GM18520 (cell line): ENCODE results near the gene EDN1.

Experiments used
- ATAC-seq: cut with Tn5 transposase; IDR thresholded peaks from one replicate; pipeline ENCODE4 v1.9.1; 2021; ENCODE audit not compliant: unreplicated experiment

Gene EDN1

GRCh38 chr6:12344961-12345693 lies 55.0 kb downstream of the EDN1 start:
- ATAC-seq = no peak

GRCh38 chr6:12345694-12346058 lies 55.5 kb downstream of the EDN1 start:
- ATAC-seq = no peak
